ENCODE results near the gene ROBO2.

GRCh38 chr3:77259694-77260093 is 219.8 kb downstream of the ROBO2 start:
- TF ChIP-seq CTCF (IDR thresholded peaks at IDR 0.05): no peak
- TF ChIP-seq REST (IDR thresholded peaks at IDR 0.05; ENCODE audit: low read depth, low read length): no peak

All from SK-N-SH (cell line).